ENCODE data around the gene CD69. TPM values are rescaled to one million over a fixed set of nuclear protein-coding genes. Genes with fewer than 3 reads are reported as not detected.

The CD69 gene
- total and polyA plus RNA-seq, 7 donors, result 2.3 to 31.4 (median 3.0) TPM

- no peak overlapping the region for H3K27ac ChIP-seq
- intact Hi-C loops (cut with DNase I), result no loop called here
- DNase-seq, result no peak
- no peaks in the 10 kb centered on the region for H3K36me3 ChIP-seq
- no peaks in the 10 kb centered on the region for H3K27me3 ChIP-seq
- TF ChIP-seq POLR2AphosphoS5 (IDR thresholded peaks at IDR 0.05) (no peak), POLR2A (IDR thresholded peaks at IDR 0.05) (no peak), EP300 (IDR thresholded peaks at IDR 0.05) (no peak), CTCF (IDR thresholded peaks at IDR 0.05) (no peak)
- H3K9me3 ChIP-seq, result no peaks in the 10 kb centered on the region
- no peaks in the 10 kb centered on the region for H3K4me1 ChIP-seq
- WGBS, 2 donors, result 84 to 88% methylated on average over 2 of the region's 2 CpGs
- H3K4me3 ChIP-seq, result no peak overlapping the region
These were observed 35.2 kb upstream of the CD69 start for GRCh38 chr12:9795945-9796344.

GRCh38 chr12:9794484-9795093 lies 33.9 kb upstream of the CD69 start:
- Histone ChIP-seq H3K4me1 (no peaks in the 10 kb centered on the region), H3K4me3 (no peak overlapping the region), H3K27ac (no peak overlapping the region), H3K27me3 (no peaks in the 10 kb centered on the region), H3K36me3 (no peaks in the 10 kb centered on the region), H3K9me3 (no peaks in the 10 kb centered on the region)
- no peak for DNase-seq
- TF ChIP-seq EP300 (IDR thresholded peaks at IDR 0.05) (no peak), CTCF (IDR thresholded peaks at IDR 0.05) (no peak), POLR2A (IDR thresholded peaks at IDR 0.05) (no peak)
- 60 to 63% methylated on average over 2 of the region's 2 CpGs for WGBS, 2 donors
- intact Hi-C loops (cut with DNase I), result no loop called here

- Histone ChIP-seq H3K4me1 (no peaks in the 10 kb centered on the region), H3K36me3 (no peaks in the 10 kb centered on the region), H3K4me3 (no peak overlapping the region), H3K27me3 (no peaks in the 10 kb centered on the region), H3K27ac (no peak overlapping the region), H3K9me3 (no peaks in the 10 kb centered on the region)
- TF ChIP-seq CTCF (IDR thresholded peaks at IDR 0.05) (no peak), POLR2AphosphoS5 (IDR thresholded peaks at IDR 0.05) (no peak), EP300 (IDR thresholded peaks at IDR 0.05) (no peak), POLR2A (IDR thresholded peaks at IDR 0.05) (no peak)
- DNase-seq, result no peak
- intact Hi-C loops (cut with DNase I), result no loop called here
- WGBS, 2 donors, result 44 to 78% methylated on average over 8 of the region's 8 CpGs
These were observed 33.2 kb upstream of the CD69 start for GRCh38 chr12:9793779-9794395.

GRCh38 chr12:9792961-9793617 lies 32.4 kb upstream of the CD69 start:
- Histone ChIP-seq H3K27ac (no peak overlapping the region), H3K4me3 (no peak overlapping the region), H3K27me3 (no peaks in the 10 kb centered on the region), H3K4me1 (no peaks in the 10 kb centered on the region), H3K9me3 (no peaks in the 10 kb centered on the region), H3K36me3 (no peaks in the 10 kb centered on the region)
- TF ChIP-seq CTCF (IDR thresholded peaks at IDR 0.05), result no peak
- no peak for TF ChIP-seq POLR2AphosphoS5 (IDR thresholded peaks at IDR 0.05)
- TF ChIP-seq POLR2A (IDR thresholded peaks at IDR 0.05), result no peak
- no peak for TF ChIP-seq EP300 (IDR thresholded peaks at IDR 0.05)
- 80 to 83% methylated on average over 2 of the region's 2 CpGs for WGBS, 2 donors
- intact Hi-C loops (cut with DNase I), result no loop called here
- DNase-seq, result no peak

Data from sigmoid colon (tissue), 7 donors.